Loucy (cell line): ENCODE results near the gene TPBGL.

ENCODE experiments used
- EZH2phosphoT487 ChIP-seq: fragments of 200-600 bp; IDR thresholded peaks from 2 replicates; pipeline ENCODE4 v1.6.1; 2018; ENCODE audit warnings: antibody characterized with exemption, mild to moderate bottlenecking, moderate library complexity, borderline replicate concordance
- TF ChIP-seq, protein P1 (sequence below): fragments of 200-600 bp; sonication (generic); conservative IDR thresholded peaks from 2 replicates; pipeline ENCODE4 v1.5.1; 2014; ENCODE audit warnings: mild to moderate bottlenecking, antibody characterized with exemption, low read length

DNA sequence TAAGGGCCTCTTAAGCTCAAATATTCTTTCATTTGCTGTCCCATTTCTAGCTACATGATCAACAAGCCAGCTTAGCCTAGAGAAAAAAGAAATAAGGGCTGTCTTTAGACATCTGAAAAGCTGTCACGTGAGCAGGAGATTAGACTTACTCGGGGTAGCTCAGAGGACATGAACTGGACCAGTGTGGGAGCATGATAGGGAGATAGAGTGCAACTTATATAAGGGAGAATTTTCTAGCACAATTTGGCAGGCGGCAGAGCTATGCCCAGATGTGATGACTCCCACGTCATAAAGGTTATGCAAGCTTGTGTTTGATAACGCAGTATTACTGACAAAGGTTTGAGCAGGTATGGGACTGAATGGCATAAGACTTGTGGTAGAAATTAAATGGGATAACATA is 28.2 kb upstream of the TPBGL start:
- TF ChIP-seq, protein P1, sequence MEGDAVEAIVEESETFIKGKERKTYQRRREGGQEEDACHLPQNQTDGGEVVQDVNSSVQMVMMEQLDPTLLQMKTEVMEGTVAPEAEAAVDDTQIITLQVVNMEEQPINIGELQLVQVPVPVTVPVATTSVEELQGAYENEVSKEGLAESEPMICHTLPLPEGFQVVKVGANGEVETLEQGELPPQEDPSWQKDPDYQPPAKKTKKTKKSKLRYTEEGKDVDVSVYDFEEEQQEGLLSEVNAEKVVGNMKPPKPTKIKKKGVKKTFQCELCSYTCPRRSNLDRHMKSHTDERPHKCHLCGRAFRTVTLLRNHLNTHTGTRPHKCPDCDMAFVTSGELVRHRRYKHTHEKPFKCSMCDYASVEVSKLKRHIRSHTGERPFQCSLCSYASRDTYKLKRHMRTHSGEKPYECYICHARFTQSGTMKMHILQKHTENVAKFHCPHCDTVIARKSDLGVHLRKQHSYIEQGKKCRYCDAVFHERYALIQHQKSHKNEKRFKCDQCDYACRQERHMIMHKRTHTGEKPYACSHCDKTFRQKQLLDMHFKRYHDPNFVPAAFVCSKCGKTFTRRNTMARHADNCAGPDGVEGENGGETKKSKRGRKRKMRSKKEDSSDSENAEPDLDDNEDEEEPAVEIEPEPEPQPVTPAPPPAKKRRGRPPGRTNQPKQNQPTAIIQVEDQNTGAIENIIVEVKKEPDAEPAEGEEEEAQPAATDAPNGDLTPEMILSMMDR = no peak
- TF ChIP-seq EZH2phosphoT487 = no peak
